HG02588 (cell line): ENCODE results near the gene PPIH.
"Not testable (repeated sequence)": the region's sequence is repeated elsewhere in the genome, so short reads cannot be mapped to it uniquely, and the experiment has no call there.

Source experiments
- ATAC-seq: cut with Tn5 transposase; IDR thresholded peaks from one replicate; pipeline ENCODE4 v1.9.1; 2021; ENCODE audit warnings: mild to moderate bottlenecking, moderate library complexity; ENCODE audit not compliant: unreplicated experiment

PPIH gene

GRCh38 chr1:42681741-42682483 lies 23.7 kb downstream of the PPIH start, which contains the start of gene YBX1:
Gene YBX1 (plus strand): TSS chr1:42682418. CDS start chr1:42682566, 148 bp downstream.
- peak; percentile 84 for ATAC-seq

GRCh38 chr1:42682484-42682738 lies 24.2 kb downstream of the PPIH start:
- peak; percentile 15 for ATAC-seq

- peak; percentile 49 for ATAC-seq
These were observed 24.7 kb downstream of the PPIH start for GRCh38 chr1:42682739-42683531.

GRCh38 chr1:42684139-42684538 lies 25.9 kb downstream of the PPIH start:
- no peak for ATAC-seq

GRCh38 chr1:42686418-42686817 lies 28.2 kb downstream of the PPIH start:
- ATAC-seq = no peak

GRCh38 chr1:42689912-42690311 lies 31.7 kb downstream of the PPIH start:
- no peak for ATAC-seq

GRCh38 chr1:42690477-42691156 lies 32.4 kb downstream of the PPIH start:
- no peak for ATAC-seq

GRCh38 chr1:42691157-42691498 lies 32.9 kb downstream of the PPIH start:
- ATAC-seq = no peak

- ATAC-seq = no peak
These were observed 34.2 kb downstream of the PPIH start for GRCh38 chr1:42692461-42692860.

GRCh38 chr1:42692911-42693310 lies 34.7 kb downstream of the PPIH start:
- ATAC-seq = no peak

- no peak for ATAC-seq
These were observed 40.0 kb downstream of the PPIH start for GRCh38 chr1:42698081-42698813.

- ATAC-seq = no peak
These were observed 41.8 kb downstream of the PPIH start for GRCh38 chr1:42700006-42700405.

- ATAC-seq = no peak
These were observed 45.8 kb downstream of the PPIH start for GRCh38 chr1:42703888-42704464.

GRCh38 chr1:42712808-42713207 lies 54.6 kb downstream of the PPIH start:
- not testable (repeated sequence) for ATAC-seq

- ATAC-seq = no peak
These were observed 55.1 kb downstream of the PPIH start for GRCh38 chr1:42713293-42713692.

GRCh38 chr1:42714441-42714840 lies 56.2 kb downstream of the PPIH start:
- not testable (repeated sequence) for ATAC-seq

GRCh38 chr1:42720868-42721267 lies 62.6 kb downstream of the PPIH start:
- ATAC-seq = no peak

- no peak for ATAC-seq
These were observed 63.7 kb downstream of the PPIH start for GRCh38 chr1:42721926-42722325.

- not testable (repeated sequence) for ATAC-seq
These were observed 64.2 kb downstream of the PPIH start for GRCh38 chr1:42722403-42722802.

- no peak for ATAC-seq
These were observed 65.3 kb downstream of the PPIH start for GRCh38 chr1:42723511-42723910.

GRCh38 chr1:42725820-42726219 lies 67.6 kb downstream of the PPIH start:
- not testable (repeated sequence) for ATAC-seq
